ENCODE data around the gene DDX28.
"Not testable (repeated sequence)": the region's sequence is repeated elsewhere in the genome, so short reads cannot be mapped to it uniquely, and the experiment has no call there.

Gene DDX28

DNA sequence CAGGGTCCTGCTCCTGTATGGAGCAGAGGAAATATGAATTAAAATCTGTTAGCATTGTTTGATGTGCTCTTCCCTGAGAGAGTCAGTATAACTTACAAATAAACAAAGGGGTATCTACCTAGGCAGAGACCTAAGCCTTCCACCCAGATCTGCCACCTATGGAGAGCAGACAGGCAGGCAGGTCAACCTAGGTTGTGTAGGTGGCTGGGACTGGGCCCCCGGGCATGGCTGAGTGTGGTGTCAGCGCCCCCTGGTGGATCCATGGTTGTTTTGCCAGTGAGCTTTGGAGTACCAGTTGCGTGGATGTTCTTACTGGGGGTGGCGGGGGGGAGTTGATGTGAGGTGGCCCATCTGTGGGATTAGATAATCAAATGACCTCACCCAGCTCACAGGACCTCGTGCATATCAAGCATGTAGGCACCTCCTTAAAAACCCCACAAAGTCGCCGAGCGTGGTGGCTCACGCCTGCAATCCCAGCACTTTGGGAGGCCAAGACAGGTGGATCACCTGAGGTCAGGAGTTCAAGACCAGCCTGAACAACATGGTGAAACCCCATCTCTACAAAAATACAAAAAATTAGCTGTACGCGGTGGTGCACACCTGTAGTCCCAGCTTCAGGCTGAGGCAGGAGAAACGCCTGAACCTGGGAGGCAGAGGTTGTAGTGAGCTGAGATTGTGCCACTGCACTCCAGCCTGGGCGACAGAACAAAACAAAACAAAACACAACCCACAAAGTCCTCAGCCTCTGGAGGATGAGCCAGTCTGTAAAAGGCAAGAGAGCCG, 17.7 kb upstream of the DDX28 start:
- intact Hi-C loops (cut with DNase I) = loop anchor here (1.0 to 5.0 kb wide), 2 partner anchors 103 to 157 kb away; partner anchors contain the start of gene PSMB10
- peak; percentile 63 to 97 (median 84) for DNase-seq

DNA sequence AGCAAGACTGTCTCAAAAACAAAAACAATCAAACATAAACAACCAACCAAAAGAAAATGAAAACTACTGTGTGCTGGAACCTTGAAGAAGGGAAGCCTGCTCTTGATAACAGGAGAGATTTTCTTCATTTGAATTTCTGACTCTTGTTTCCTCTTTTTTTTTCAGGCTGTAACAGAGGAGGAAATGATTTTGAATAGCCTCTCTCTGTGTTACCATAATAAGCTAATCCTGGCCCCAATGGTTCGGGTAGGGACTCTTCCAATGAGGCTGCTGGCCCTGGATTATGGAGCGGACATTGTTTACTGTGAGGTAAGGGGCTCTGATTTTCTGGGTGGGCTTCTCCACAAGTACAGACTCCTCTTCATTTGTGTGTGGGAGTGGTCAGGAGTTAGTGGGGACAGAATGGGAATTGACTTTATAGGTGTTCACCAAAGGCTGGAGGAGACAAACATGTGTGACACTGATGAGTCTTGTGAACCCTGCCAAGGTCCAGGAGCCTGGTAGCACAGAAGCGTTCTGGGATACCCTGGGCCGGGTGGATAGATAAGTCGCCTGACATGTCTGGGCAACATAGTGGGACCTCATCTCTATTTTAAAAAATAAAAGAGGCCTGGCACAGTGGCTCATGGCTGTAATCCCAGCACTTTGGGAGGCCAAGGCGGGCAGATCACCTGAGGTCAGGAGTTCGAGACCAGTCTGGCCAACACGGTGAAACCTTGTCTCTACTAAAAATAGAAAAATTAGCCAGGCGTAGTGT, 15.0 kb upstream of the DDX28 start:
- DNase-seq = no peak
- intact Hi-C loops (cut with DNase I) = no loop called here

DNA sequence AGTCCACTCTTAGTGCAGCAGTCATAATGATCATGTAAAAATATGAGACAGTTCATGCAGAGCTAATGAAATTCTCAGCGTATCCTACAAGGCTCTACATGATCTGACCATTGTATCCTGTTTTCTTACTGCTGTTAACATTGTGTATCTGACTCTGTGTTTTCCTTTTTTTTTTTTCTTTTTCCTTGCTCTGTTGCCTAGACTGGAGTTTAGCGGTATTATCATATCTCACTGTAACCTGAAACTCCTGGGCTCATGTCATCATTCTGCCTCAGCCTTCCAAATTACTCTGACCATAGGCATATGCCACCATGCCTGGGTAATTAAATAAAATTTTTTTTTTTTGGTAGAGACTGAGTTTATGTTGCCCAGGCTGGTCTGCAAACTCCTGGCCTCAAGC, 12.2 kb upstream of the DDX28 start:
- intact Hi-C loops (cut with DNase I) = no loop called here
- DNase-seq = no peak

DNA sequence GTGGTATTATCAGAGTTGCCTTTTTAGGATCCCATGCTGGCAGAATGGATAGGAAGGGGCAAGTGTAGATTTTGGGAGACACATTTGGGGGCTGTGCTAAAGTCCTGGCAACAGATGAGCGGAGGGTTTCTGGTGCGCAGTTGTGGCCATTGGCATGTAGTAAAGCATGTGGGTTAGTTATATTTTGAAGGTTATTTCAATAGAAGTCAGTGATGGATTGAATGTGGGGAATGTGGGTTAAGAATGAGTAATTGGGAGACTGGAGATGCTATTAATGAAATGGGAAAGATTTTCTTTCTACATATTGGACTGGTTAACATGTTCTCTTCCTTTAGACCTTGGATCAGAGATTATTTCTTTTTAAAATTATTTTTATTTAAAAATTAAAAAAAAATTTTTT, 10.1 kb upstream of the DDX28 start:
- intact Hi-C loops (cut with DNase I) = no loop called here

DNA sequence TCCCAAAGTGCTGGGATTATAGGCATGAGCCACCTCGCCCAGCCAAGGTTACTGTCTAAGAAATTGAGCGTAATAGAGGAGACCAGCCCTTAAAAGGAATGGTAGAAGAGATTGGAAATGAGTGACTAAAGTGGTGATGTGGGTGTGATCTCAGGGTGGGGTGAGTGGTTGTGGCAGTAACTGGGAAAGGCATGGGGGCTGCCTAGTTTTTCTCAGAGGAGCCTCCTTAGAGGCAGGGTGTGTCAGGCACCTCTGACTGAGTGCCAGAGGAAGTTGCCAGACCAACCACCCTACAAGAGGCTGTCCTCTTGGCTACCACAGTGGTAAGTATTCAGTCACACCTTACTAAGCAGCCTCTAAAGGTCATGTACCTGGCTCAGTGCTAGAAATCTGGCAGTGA, 8.9 kb upstream of the DDX28 start:
- DNase-seq = no peak
- intact Hi-C loops (cut with DNase I) = no loop called here

More for the DNA sequence above, 10.1 kb upstream of the DDX28 start:
- no peak for DNase-seq

DNA sequence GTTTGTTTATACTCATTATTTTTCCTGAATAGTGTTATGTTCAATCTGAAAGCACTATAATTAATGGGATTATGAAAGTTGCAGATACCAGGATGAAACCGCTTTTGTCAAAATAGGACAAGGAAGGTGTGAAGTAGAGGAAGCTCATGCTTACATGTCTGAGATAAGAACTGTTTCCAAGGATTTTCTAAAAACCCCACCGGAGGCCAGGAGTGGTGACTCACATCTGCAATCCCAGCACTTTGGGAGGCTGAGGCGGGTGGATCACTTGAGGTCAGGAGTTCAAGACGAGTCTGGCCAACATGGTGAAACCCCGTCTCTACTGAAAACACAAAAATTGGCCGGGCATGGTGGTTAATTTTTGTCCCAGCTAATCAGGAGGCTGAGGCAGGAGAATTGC, 7.1 kb upstream of the DDX28 start:
- DNase-seq = peak in 1 of 10 donors; percentile 11
- intact Hi-C loops (cut with DNase I) = not testable (repeated sequence)

DNA sequence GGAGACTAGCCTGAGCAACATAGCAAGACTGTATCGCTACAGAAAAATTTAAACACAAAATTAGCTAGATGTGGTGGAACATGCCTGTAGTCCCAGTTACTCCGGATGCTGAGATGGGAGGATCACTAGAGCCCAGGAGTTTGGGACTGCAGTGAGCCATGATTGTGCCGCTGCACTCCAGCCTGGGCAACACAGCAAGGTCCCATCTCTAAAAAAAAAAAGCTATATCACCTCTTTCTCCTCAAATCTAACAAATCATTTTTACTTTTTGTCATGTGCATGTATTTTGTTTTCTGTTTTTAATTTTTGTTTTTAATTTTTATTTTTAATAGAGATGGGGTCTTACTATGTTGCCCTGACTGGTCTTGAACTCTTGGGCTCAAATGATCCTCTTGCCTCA, 6.0 kb upstream of the DDX28 start:
- intact Hi-C loops (cut with DNase I) = loop anchor here (10.0 kb wide), 1 partner anchor 94 kb away; the partner anchor contains the start of genes CTRL and PSMB10
- DNase-seq = no peak

DNA sequence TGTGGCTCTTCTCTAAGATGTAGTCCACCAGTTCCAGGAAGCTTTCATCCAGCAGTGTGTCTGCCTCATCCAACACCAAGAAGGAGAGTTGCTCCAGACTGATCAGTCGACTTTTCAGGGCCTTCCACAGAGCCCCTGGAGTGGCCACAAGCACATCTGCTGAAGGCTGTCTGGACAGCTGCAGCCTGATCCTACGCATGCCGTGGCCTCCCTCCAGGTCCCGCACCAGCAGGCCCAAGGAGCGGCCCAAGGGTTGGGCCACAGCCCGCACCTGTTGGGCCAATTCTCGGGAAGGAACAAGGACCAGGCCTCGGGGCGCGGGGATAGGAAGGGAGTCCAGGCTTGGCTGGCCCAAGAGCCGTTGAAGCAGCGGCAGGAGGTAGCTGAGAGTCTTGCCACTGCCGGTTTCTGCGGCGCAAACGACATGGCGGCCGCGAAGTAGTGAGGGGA, 729 bp downstream of the DDX28 start:
- peak in 2 of 10 donors; percentile 13 to 83 for DNase-seq
- intact Hi-C loops (cut with DNase I) = loop anchor here (10.0 kb wide), 1 partner anchor 88 kb away; the partner anchor contains the start of genes CTRL and PSMB10

DNA sequence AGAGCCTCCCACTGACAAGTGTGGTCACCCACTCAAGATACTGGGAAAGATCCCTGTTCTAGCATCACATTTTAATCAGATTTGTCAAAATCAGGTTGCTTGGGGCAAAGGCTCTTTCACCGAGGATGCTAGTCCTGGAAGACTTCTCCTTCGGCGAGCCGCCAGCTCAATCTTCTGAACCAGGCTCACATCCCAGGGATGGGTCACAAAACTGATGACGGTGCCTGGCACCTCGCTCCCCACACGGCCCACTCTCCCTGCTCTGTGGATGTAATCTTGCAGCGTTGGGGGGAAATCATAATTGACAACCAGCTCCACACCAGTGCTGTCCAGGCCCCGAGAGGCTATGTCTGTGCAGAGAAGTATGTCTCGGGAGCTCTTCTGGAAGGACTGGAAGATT, 1.5 kb downstream of the DDX28 start:
- intact Hi-C loops (cut with DNase I) = loop anchor here (10.0 kb wide), 1 partner anchor 87 kb away; the partner anchor contains the start of genes CTRL and PSMB10
- no peak for DNase-seq

DNA sequence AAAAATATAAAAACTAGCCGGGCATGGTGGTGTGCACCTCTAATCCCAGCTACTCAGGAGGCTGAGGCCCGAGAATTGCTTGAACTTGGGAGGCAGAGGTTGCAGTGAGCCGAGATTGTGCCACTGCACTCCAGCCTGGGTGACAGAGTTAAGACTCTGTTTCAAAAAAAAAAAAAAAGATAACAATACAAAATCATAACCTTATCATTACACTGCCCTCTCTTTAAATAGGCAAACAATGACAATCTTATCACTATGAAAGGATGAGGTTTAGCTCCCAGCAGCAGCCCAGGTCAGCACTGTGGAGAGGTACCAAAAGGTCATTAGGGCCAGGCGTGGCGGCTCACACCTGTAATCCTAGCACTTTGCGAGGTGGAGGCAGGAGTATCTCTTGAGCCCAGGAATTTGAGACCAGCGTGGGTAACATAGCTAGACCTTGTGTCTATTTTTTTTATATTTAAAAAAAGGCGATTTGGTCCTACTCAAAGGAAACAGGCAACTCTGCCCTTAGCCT, 3.8 kb downstream of the DDX28 start:
- intact Hi-C loops (cut with DNase I) = no loop called here
- no peak for DNase-seq

DNA sequence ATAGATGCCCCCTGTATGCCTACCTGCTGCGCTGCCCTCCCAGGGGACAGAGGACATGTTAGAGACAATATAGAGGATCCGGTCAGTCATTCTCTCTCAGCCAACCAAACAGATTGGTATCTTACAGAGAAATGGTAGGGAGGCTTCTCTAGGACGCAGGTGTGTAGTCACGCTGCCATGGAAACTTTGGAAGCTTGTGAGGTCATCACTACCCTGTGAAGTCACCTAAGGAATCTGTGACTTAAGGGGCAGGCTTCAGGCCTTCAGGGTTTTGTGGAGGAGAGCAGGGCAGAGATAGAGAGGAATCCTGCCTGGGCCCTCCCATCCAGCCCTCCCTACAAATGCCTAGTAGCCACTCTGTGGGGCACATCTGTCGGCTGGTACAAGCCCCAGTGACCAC, 7.4 kb downstream of the DDX28 start, which contains the start of gene DPEP2NB:
Gene DPEP2NB (minus strand): TSS at position 231 of the 400 bp plus-strand sequence. CDS start 141 bp downstream, at position 90.
- intact Hi-C loops (cut with DNase I) = no loop called here
- DNase-seq = no peak

DNA sequence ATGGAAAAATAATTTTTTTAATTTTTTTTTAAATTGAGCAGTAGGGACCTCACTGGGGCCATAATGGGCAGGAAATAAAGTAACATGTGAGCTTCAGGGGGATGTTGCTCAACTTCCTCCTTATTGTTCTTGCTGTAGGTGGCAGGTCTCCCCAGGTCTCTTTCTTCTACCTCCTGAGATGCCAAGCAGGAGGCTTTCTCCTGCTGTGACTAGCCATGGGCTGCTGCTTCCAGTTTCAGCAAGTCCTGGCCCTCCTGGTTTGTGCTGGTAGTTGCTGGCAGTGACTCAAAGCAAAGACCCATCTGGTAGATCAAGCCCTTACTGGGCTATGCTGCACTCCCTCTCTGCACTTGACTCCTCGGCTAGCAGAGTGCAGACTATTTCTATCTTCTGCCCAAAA, 9.6 kb downstream of the DDX28 start:
- intact Hi-C loops (cut with DNase I) = no loop called here
- no peak for DNase-seq

DNA sequence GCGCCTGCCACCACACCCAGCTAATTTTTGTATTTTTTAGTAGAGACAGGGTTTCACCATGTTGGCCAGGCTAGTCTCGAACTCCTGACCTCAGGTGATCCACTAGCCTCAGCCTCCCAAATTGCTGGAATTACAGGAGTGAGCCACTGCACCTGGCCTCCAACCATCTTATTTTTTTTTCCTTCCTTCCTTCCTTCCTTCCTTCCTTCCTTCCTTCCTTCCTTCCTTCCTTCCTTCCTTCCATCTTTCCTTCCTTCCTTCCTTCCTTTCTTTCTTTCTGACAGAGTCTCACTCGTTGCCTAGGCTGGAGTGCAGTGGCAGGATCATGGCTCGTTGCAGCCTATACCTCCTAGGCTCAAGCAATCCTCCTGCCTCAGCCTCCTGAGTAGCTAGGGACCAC, 13.2 kb downstream of the DDX28 start:
- DNase-seq; intact Hi-C loops (cut with DNase I): not testable (repeated sequence)

DNA sequence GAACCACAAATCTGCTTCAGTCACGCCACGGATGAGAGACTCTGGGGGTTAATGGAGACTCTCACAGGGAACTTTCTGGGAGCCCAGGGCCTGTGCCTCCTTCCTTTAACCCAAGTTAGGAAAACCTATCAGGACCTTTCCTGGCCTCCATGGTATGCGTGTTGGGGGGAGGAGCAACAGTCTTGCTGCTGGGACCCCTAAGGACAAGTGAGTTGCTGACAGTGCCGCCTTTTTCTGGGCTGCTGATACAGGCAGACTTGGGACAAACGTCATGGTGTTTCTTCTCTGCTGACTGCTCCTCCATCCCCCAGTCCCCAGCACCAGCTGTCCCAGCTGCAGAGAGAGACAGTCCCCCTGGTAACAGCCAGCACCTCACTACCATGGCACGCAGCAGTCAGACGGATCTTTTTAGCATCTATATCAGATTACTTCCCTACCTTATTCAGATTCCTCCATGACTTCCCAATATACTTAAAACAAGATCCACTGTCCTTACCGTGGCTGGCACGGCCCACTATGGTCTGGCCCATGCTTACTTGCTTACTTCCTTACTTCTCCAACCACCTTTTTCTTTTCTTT, 13.8 kb downstream of the DDX28 start:
- no peak for DNase-seq
- intact Hi-C loops (cut with DNase I) = no loop called here

DNA sequence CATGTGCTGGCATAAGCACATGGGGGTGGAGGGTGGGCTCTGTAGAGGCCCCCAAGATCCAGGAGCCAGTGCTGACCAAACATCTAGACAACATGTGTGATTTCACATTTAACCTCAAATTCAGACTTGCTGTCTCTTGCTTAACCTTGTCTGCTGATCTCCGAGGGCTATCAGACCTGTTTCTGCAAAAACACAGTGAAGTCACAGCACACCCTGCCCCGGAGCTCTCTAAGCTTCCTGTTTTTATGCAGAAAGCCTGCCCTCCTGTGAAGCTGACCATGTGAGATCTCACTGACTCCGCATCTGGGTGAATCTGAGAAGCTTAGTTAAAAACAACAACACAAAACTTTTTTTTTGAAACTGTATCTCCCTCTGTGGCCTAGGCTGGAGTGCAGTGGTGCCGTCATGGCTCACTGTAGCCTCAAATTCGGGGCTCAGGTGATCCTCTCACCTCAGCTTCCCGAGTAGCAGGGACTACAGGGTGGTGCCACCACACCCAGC, 17.2 kb downstream of the DDX28 start:
- intact Hi-C loops (cut with DNase I) = no loop called here

DNA sequence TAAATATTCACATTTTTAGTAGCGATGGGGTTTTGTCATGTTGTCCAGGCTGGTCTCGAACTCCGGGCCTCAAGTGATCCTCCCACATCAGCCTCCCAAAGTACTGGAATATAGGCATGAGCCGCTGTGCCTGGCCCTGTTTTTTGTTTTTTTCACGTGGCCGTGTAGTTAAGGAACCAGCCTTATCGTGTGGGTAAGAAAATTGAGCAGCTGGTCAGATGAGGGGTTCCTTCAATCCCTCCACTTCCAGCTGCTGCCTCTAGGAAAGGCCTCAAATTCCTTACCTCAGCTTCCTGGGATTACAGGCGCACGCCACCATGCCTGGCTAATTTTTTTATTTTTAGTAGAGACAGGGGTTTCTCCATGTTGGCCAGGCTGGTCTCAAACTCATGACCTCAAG, 17.8 kb downstream of the DDX28 start:
- intact Hi-C loops (cut with DNase I) = no loop called here
- DNase-seq = no peak

More for the DNA sequence above, 17.2 kb downstream of the DDX28 start:
- no peak for DNase-seq

DNA sequence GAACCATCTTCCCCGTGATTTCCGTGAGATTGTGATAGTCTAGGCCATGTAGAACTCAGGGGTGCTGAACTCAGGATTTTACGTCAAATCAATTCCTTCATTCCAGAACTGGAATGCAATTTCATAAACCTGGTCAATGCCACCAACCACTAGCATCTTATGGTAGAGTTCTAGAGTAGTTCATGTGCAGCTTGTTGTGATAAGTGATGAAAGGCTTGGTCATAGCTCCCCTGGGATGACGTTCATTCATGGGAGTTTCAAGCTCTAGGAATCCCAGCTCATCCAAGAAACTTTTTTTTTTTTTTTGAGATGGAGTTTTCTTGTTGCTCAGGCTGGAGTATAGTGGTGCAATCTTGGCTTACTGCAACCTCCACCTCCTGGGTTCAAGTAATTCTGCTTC, 20.0 kb downstream of the DDX28 start:
- intact Hi-C loops (cut with DNase I) = no loop called here
- DNase-seq = no peak

DNA sequence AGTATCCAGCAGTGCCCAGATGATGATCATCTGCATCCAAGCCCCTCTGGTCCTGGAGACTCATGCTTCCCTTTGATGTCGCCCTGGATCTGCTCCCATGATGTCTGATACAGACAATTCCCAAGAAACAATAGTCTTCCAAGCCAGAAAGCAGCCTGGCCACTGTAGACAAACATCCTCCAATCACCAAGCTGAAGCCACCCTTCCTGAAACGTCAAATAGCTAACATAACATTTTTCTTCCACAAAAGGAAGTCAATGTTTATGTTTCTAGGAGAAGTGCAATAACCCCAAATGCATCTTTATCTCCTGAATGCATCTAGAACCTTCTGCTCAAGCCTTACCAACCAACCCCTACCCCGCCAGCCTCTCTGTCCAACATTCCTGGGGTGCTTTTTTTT, 22.6 kb downstream of the DDX28 start:
- intact Hi-C loops (cut with DNase I) = no loop called here
- DNase-seq = no peak

DNA sequence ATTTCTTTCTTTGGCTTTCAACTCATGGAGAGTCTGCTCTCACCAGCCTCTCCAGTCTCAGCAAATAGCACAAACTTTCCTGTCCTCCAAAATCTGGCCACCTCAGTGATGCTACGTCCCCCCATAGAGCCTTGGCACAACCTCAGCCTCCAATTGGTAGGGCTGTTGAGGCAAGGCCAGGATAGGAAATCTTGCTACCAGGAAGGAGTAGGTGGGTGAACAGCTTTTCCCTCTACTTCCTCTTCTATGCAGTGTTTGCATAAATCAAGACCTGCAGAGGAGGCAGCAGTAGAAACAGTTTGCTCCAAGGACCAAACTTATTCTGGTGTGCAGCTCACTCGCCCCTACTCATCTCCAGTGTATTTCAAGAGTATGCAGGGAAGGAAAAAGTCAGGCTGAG, 23.0 kb downstream of the DDX28 start:
- DNase-seq = no peak
- intact Hi-C loops (cut with DNase I) = loop anchor here (10.0 kb wide), 1 partner anchor 225 kb away; no protein-coding TSS in a partner anchor
